K562 (cell line): ENCODE results near the gene DNAAF3. TPM values are rescaled to one million over a fixed set of nuclear protein-coding genes. Genes with fewer than 3 reads are reported as not detected.

Source experiments
- BMI1 ChIP-seq: fragments of 150-350 bp; IDR thresholded peaks from 2 replicates; pipeline ENCODE4 v1.6.1; 2014; ENCODE audit warnings: low read length
- CTCFL ChIP-seq: IDR thresholded peaks from 2 replicates; pipeline ENCODE4 v1.6.1; 2011; ENCODE audit warnings: borderline replicate concordance, low read depth, mild to moderate bottlenecking, moderate library complexity, low read length; ENCODE audit not compliant: insufficient read depth, poor library complexity, severe bottlenecking
- E2F6 ChIP-seq, 2 experiments: IDR thresholded peaks; 2 replicates each; pipeline ENCODE4 v1.6.1; 2011; ENCODE audit warnings: borderline replicate concordance in 1 of 2, control low read depth in 1 of 2, low read depth in 1 of 2, low read length in 1 of 2, mild to moderate bottlenecking in 1 of 2, mixed read lengths in 1 of 2, moderate library complexity in 1 of 2; ENCODE audit not compliant: insufficient read depth in 1 of 2, insufficient read length in 1 of 2, poor library complexity in 1 of 2, severe bottlenecking in 1 of 2; ENCODE audit errors: extremely low read depth in 1 of 2
- JUND ChIP-seq, 2 experiments: IDR thresholded peaks; 2 replicates in 1 of 2; 3 replicates in 1 of 2; pipeline ENCODE4 v1.6.1; 2011; ENCODE audit warnings: borderline replicate concordance in 2 of 2, low read depth in 2 of 2, low read length in 2 of 2, improper control_type of control experiment in 1 of 2, missing biosample characterization in 1 of 2, missing genetic modification characterization in 1 of 2, missing genetic modification reagents in 1 of 2
- MAX ChIP-seq: sonication (generic); formaldehyde crosslinking; IDR thresholded peaks from 2 replicates; pipeline ENCODE4 v1.9.0; 2022; ENCODE audit warnings: mild to moderate bottlenecking, missing genetic modification reagents
- MAZ ChIP-seq, 2 experiments: fragments of 450-650 bp in 1 of 2; sonication (generic) in 1 of 2; formaldehyde crosslinking; IDR thresholded peaks in 1 of 2; conservative IDR thresholded peaks in 1 of 2; 2 replicates each; pipeline versions ENCODE4 v1.4.0 to v1.5.0; 2020; ENCODE audit warnings: mild to moderate bottlenecking in 1 of 2, missing genetic modification reagents in 1 of 2
- NFATC3 ChIP-seq: fragments of 450-650 bp; IDR thresholded peaks from 2 replicates; pipeline ENCODE4 v1.6.1; 2017; ENCODE audit warnings: mild to moderate bottlenecking
- RAD21 ChIP-seq, 2 experiments: fragments of 250-450 bp in 1 of 2; fragments of 450-650 bp in 1 of 2; sonication (Bioruptor Pico) in 1 of 2; formaldehyde crosslinking in 1 of 2; IDR thresholded peaks in 1 of 2; conservative IDR thresholded peaks in 1 of 2; 2 replicates each; pipeline versions ENCODE4 v1.4.0 to v1.8.0; 2020 to 2022; ENCODE audit warnings: mild to moderate bottlenecking in 2 of 2, moderate library complexity in 1 of 2
- SP1 ChIP-seq: sonication (generic); formaldehyde crosslinking; IDR thresholded peaks from 2 replicates; pipeline ENCODE4 v1.8.1; 2022; ENCODE audit warnings: mild to moderate bottlenecking, missing genetic modification reagents
- ZBTB33 ChIP-seq: sonication (generic); formaldehyde crosslinking; IDR thresholded peaks from 2 replicates; pipeline ENCODE4 v1.8.1; 2023; ENCODE audit warnings: mild to moderate bottlenecking, missing genetic modification reagents
- ZBTB7A ChIP-seq: IDR thresholded peaks from 2 replicates; pipeline ENCODE4 v1.6.1; 2011; ENCODE audit warnings: low read depth, mild to moderate bottlenecking, low read length, moderate library complexity, borderline replicate concordance; ENCODE audit not compliant: control insufficient read depth
- ZNF197 ChIP-seq: fragments of 200-800 bp; sonication (Bioruptor generic); IDR thresholded peaks from 2 replicates; pipeline ENCODE4 v1.6.1; 2016; ENCODE audit warnings: low read depth, missing genetic modification characterization, missing compliant biosample characterization
- ZNF263 ChIP-seq: sonication (generic); formaldehyde crosslinking; IDR thresholded peaks from 2 replicates; pipeline ENCODE4 v1.8.0; 2022; ENCODE audit warnings: mild to moderate bottlenecking, missing genetic modification reagents, borderline replicate concordance
- ZNF398 ChIP-seq: fragments of 250-450 bp; sonication (Bioruptor Pico); IDR thresholded peaks from 2 replicates; pipeline ENCODE4 v1.8.0; 2021; ENCODE audit warnings: moderate library complexity, mild to moderate bottlenecking, inconsistent platforms
- polyA plus RNA-seq, 8 experiments: library from polyadenylated mRNA; depleted of rRNA in 4 of 8; stranded (reverse) in 5 of 8; unstranded in 3 of 8; fragments of >200 nt; fragmentation: Nextera tagmentation in 2 of 8; fragmentation: Illumina TruSeq in 1 of 8; extraction: Ambion mirVana in 2 of 8; extraction: Trizol in 1 of 8; gene quantifications; 2 replicates each; pipeline versions ENCODE4 v1.2.1 to v1.2.3, GENCODE V29; 2011 to 2014; ENCODE audit warnings: inconsistent platforms in 1 of 8, missing spikeins in 1 of 8
- total RNA-seq, 7 experiments: library from RNA; depleted of rRNA in 6 of 7; stranded (reverse); fragments of >200 nt in 6 of 7; fragmentation: Illumina TruSeq in 2 of 7; extraction: Trizol in 2 of 7; gene quantifications; 2 replicates each; pipeline versions ENCODE4 v1.2.1 to v1.2.3, GENCODE V29; 2011 to 2021; ENCODE audit warnings: low replicate concordance in 1 of 7

Gene DNAAF3
- total and polyA plus RNA-seq, 9 of the 15 experiments (the other 6 are each of a cell fraction or from before 2014, with no cell fraction given): 21.6 to 61.5 (median 43.0) TPM

GRCh38 chr19:55112777-55113569 lies 53.4 kb downstream of the DNAAF3 start (continued):
- TF ChIP-seq E2F6 (IDR thresholded peaks at IDR 0.05; ENCODE audit: borderline replicate concordance in 1 of 2, extremely low read depth in 1 of 2, insufficient read depth in 1 of 2, insufficient read length in 1 of 2, low read depth in 1 of 2, low read length in 1 of 2, poor library complexity in 1 of 2, severe bottlenecking in 1 of 2) (peak in 1 of 2 experiments; percentile 14), ZNF398 (no peak), ZNF263 (CRISPR knock-in tag) (no peak), ZBTB7A (peak; percentile 40; the same call in 1 of the 2 replicates), CTCFL (peak; percentile 58), MAZ (CRISPR knock-in tag; conservative IDR thresholded peaks at IDR 0.05 in 1 of 2, IDR thresholded peaks at IDR 0.05 in 1 of 2) (peak in 1 of 2 experiments; percentile 20; a peak in 1 of 4 replicates), SP1 (CRISPR knock-in tag) (0 out of 2 replicates have a peak, but pooled peaks have one; percentile 17), NFATC3 (no peak), RAD21 (CRISPR knock-in tag; conservative IDR thresholded peaks at IDR 0.05 in 1 of 2, IDR thresholded peaks at IDR 0.05 in 1 of 2) (peak in 1 of 2 experiments; percentile 9; a peak in 1 of 4 replicates), MAX (CRISPR knock-in tag) (peak; percentile 60), JUND (IDR thresholded peaks at IDR 0.05; ENCODE audit: borderline replicate concordance, low read depth, low read length) (no peak), JUND (tag; IDR thresholded peaks at IDR 0.05; ENCODE audit: borderline replicate concordance, low read depth, low read length) (no peak), BMI1 (no peak), ZBTB33 (CRISPR knock-in tag) (0 out of 2 replicates have a peak, but pooled peaks have one; percentile 18), ZNF197 (CRISPR knock-in tag) (no peak)
